OCI-LY7 (cell line): ENCODE measurements around the gene ADAM22. TPM values are rescaled to one million over a fixed set of nuclear protein-coding genes. Genes with fewer than 3 reads are reported as not detected.

Experiments used
- BruUV-seq: library from RNA; stranded (reverse); fragments of 400-500 nt; replicated peaks from 2 replicates; lab custom pipeline; 2021; lab: Mats Ljungman, UMichigan
- CTCF ChIA-PET: fragments of 300-600 bp; sonication (Branson Sonifier 250); formaldehyde crosslinking; loops from one replicate; lab custom pipeline; 2022; ENCODE audit warnings: antibody characterized with exemption; ENCODE audit not compliant: unreplicated experiment; lab: Charles Lee
- POLR2A ChIA-PET: fragments of 300-600 bp; sonication (Branson Sonifier 250); formaldehyde crosslinking; loops from one replicate; lab custom pipeline; 2022; ENCODE audit warnings: antibody characterized with exemption; lab: Charles Lee
- DNase-seq: peaks from one replicate; pipeline ENCODE4 v3.0.0-alpha.2; 2015; ENCODE audit warnings: low spot score
- H2AFZ ChIP-seq: fragments of 200-600 bp; sonication (generic), shearing (Covaris generic); 2 replicates; pipeline ENCODE4 v1.6.1; 2014; ENCODE audit warnings: mild to moderate bottlenecking, antibody characterized with exemption, low read length, moderate library complexity
- H3K27ac ChIP-seq: fragments of 200-600 bp; sonication (generic); 2 replicates; pipeline ENCODE4 v1.5.1; 2014; ENCODE audit warnings: mixed run types, low read depth, mild to moderate bottlenecking, moderate library complexity, low read length, inconsistent platforms; ENCODE audit not compliant: poor library complexity, severe bottlenecking
- H3K36me3 ChIP-seq: fragments of 200-600 bp; sonication (generic); 2 replicates; pipeline ENCODE4 v1.6.1; 2014; ENCODE audit warnings: mild to moderate bottlenecking, antibody characterized with exemption, low read length, moderate library complexity, mixed read lengths; ENCODE audit not compliant: insufficient read depth
- H3K4me1 ChIP-seq: fragments of 200-600 bp; sonication (generic); 2 replicates; pipeline ENCODE4 v1.5.1; 2014; ENCODE audit warnings: mild to moderate bottlenecking, low read length; ENCODE audit not compliant: insufficient read depth, poor library complexity, severe bottlenecking
- H3K4me2 ChIP-seq: fragments of 200-600 bp; sonication (generic); 2 replicates; pipeline ENCODE4 v1.6.1; 2014; ENCODE audit warnings: mild to moderate bottlenecking, low read length
- H3K4me3 ChIP-seq: fragments of 200-600 bp; sonication (generic); 2 replicates; pipeline ENCODE4 v1.5.1; 2014; ENCODE audit warnings: mild to moderate bottlenecking, low read depth, low read length; ENCODE audit not compliant: poor library complexity, severe bottlenecking
- H3K79me2 ChIP-seq: fragments of 200-600 bp; sonication (generic); 2 replicates; pipeline ENCODE4 v1.6.1; 2016; ENCODE audit warnings: low read depth, mild to moderate bottlenecking, low read length, moderate library complexity, mixed read lengths; ENCODE audit not compliant: insufficient read depth
- H3K9me2 ChIP-seq: fragments of 200-600 bp; sonication (generic); 2 replicates; pipeline ENCODE4 v1.6.1; 2016; ENCODE audit warnings: mild to moderate bottlenecking, low read length, mixed read lengths; ENCODE audit not compliant: insufficient read depth
- H3K9me3 ChIP-seq: fragments of 200-600 bp; sonication (generic); 2 replicates; pipeline ENCODE4 v1.6.1; 2014; ENCODE audit warnings: mild to moderate bottlenecking, mixed run types, low read length, mixed read lengths
- H4K20me1 ChIP-seq: fragments of 200-600 bp; sonication (generic); 2 replicates; pipeline ENCODE4 v1.6.1; 2014; ENCODE audit warnings: mild to moderate bottlenecking, antibody characterized with exemption, low read length, moderate library complexity, mixed read lengths; ENCODE audit not compliant: insufficient read depth
- CTCF ChIP-seq: fragments of 200-600 bp; sonication (generic); conservative IDR thresholded peaks from 2 replicates; pipeline ENCODE4 v1.5.1; 2014; ENCODE audit warnings: mild to moderate bottlenecking, antibody characterized with exemption, low read length, moderate library complexity, mixed read lengths
- EZH2phosphoT487 ChIP-seq: fragments of 200-600 bp; sonication (generic); IDR thresholded peaks from 2 replicates; pipeline ENCODE4 v1.6.1; 2018; ENCODE audit warnings: low read depth, borderline replicate concordance, mild to moderate bottlenecking, mixed run types, antibody characterized with exemption, low read length, moderate library complexity, mixed read lengths
- intact Hi-C: fragments of 100-400 bp; cut with micrococcal nuclease; formaldehyde crosslinking; loops from one replicate; pipeline ENCODE4 v1.10.0; 2022; ENCODE audit not compliant: unreplicated experiment
- total RNA-seq, 2 experiments: library from RNA; depleted of rRNA in 1 of 2; stranded (reverse); fragments of >200 nt in 1 of 2; shearing (Covaris generic) in 1 of 2; gene quantifications; 2 replicates each; pipeline ENCODE4 v1.2.3, GENCODE V29; 2014 to 2022

The ADAM22 gene
- total RNA-seq, 2 experiments from 2014 or later, result 12.0 to 13.6 TPM

DNA sequence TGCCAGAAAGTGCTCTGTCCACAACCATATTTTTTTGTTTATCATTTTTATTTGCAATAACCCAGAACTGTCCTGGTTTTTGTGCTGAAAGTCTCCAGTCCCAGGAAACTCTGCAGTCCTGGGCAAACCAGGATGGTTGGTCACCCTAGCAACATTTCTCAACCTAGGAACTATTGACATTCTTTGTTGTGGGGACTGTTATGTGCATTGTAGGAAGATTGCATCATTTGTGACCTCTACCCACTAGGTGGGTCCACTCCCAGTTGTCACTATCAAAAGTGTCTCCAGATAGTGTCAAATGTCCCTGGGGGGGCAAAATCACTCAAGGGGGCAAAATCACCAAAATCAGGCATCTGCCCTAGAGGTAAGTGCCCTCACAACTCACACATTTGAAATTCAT lies 299.8 kb downstream of the ADAM22 start:
- DNase-seq, result no peak
- Histone ChIP-seq H3K4me1 (no peaks in the 10 kb centered on the region), H3K79me2 (no peaks in the 10 kb centered on the region), H3K9me3 (no peaks in the 10 kb centered on the region), H3K36me3 (no peaks in the 10 kb centered on the region), H2AFZ (no peak overlapping the region), H3K4me3 (no peak overlapping the region), H3K4me2 (no peak overlapping the region), H3K9me2 (no peaks in the 10 kb centered on the region), H3K27ac (no peak overlapping the region), H4K20me1 (no peaks in the 10 kb centered on the region)
- TF ChIP-seq EZH2phosphoT487 (no peak), CTCF (no peak)
- POLR2A ChIA-PET, result no interaction called here
- intact Hi-C loops, result no loop called here
- CTCF ChIA-PET, result no interaction called here
- BruUV-seq, result no TSS peak

DNA sequence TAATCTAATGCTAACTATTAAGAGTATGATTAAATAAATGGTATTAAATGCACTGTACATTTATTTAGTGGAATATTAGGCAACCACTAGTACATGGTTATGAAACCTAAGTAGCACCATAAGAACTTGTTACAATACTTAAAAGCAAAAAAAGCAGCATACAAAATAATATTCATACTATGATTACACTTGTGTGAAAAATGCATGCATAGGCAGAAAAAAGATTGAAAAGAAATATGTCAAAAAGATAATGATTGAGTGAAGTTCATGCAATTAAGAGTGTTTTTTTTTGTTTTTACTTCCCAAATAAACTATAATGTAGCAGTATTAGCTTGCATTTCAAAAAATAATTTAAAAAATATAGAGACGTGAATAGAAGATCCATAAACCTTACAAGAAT lies 305.8 kb downstream of the ADAM22 start:
- Histone ChIP-seq H3K4me2 (no peak overlapping the region), H4K20me1 (no peaks in the 10 kb centered on the region), H3K79me2 (no peaks in the 10 kb centered on the region), H3K27ac (no peak overlapping the region), H3K9me2 (no peaks in the 10 kb centered on the region), H3K9me3 (no peaks in the 10 kb centered on the region), H3K4me3 (no peak overlapping the region), H3K36me3 (no peaks in the 10 kb centered on the region), H2AFZ (no peak overlapping the region), H3K4me1 (no peaks in the 10 kb centered on the region)
- TF ChIP-seq EZH2phosphoT487 (no peak), CTCF (no peak)
- ChIA-PET POLR2A (no interaction called here), CTCF (no interaction called here)
- no peak for DNase-seq
- no TSS peak for BruUV-seq
- intact Hi-C loops, result loop anchor here (10.0 kb wide), 2 partner anchors 595 to 1385 kb away; no protein-coding TSS in a partner anchor

GRCh38 chr7:88243345-88243909 lies 309.4 kb downstream of the ADAM22 start:
- no peaks in the 10 kb centered on the region for H3K36me3 ChIP-seq
- no peaks in the 10 kb centered on the region for H3K4me1 ChIP-seq
- H3K4me2 ChIP-seq, result no peak overlapping the region
- DNase-seq, result peak; percentile 24
- CTCF ChIA-PET, result interaction anchor here (1.3 kb wide), 1 partner anchor 114 kb away, joined by 5 read pairs; no protein-coding TSS in a partner anchor
- H4K20me1 ChIP-seq, result no peaks in the 10 kb centered on the region
- TF ChIP-seq EZH2phosphoT487 (no peak), CTCF (peak; percentile 83)
- H3K9me3 ChIP-seq, result no peaks in the 10 kb centered on the region
- no TSS peak for BruUV-seq
- no peak overlapping the region for H3K27ac ChIP-seq
- no peak overlapping the region for H3K4me3 ChIP-seq
- POLR2A ChIA-PET, result interaction anchor here (0.8 kb wide), 1 partner anchor 27 kb away, joined by 3 read pairs; no protein-coding TSS in a partner anchor
- H3K79me2 ChIP-seq, result no peaks in the 10 kb centered on the region
- no peaks in the 10 kb centered on the region for H3K9me2 ChIP-seq
- intact Hi-C loops, result loop anchor here (1.0 to 10.0 kb wide), 3 partner anchors 115 to 1381 kb away; no protein-coding TSS in a partner anchor
- H2AFZ ChIP-seq, result no peak overlapping the region
